Activated naive CD8-positive, alpha-beta T cell treated with anti-CD3 and anti-CD28 coated beads for 36 hours (primary cell): ENCODE measurements around the gene ARHGEF9. TPM values are rescaled to one million over a fixed set of nuclear protein-coding genes. Genes with fewer than 3 reads are reported as not detected.
"Not testable (repeated sequence)": the region's sequence is repeated elsewhere in the genome, so short reads cannot be mapped to it uniquely, and the experiment has no call there.

Experiments used
- DNase-seq: peaks from one replicate; pipeline ENCODE4 v3.0.0; 2021
- H3K27ac Mint-ChIP-seq: one replicate; pipeline ENCODE4 v1.8.0; 2022; ENCODE audit warnings: mild to moderate bottlenecking, moderate library complexity, mixed read lengths
- H3K27me3 Mint-ChIP-seq: one replicate; pipeline ENCODE4 v1.8.0; 2022; ENCODE audit warnings: mild to moderate bottlenecking, mixed read lengths
- H3K36me3 Mint-ChIP-seq: one replicate; pipeline ENCODE4 v1.8.0; 2021; ENCODE audit warnings: mild to moderate bottlenecking, mixed read lengths
- H3K4me1 Mint-ChIP-seq: one replicate; pipeline ENCODE4 v1.8.0; 2021; ENCODE audit warnings: mixed read lengths
- H3K4me3 Mint-ChIP-seq: one replicate; pipeline ENCODE4 v1.8.0; 2022; ENCODE audit warnings: mild to moderate bottlenecking, moderate library complexity, mixed read lengths
- H3K9me3 Mint-ChIP-seq: one replicate; pipeline ENCODE4 v1.8.0; 2022; ENCODE audit warnings: mixed read lengths
- total RNA-seq, 2 experiments: library from RNA; stranded (reverse); gene quantifications; one replicate each; pipeline ENCODE4 v1.2.3, GENCODE V29; 2021

The ARHGEF9 gene
- 10 to 100 TPM; 13.3 to 14.7 TPM for total RNA-seq

GRCh38 chrX:63784902-63785707 lies at the start of gene ARHGEF9:
Gene ARHGEF9 (minus strand): TSS chrX:63785214. CDS start chrX:63785145, 69 bp downstream.
- peak within 1 kb of the TSS; percentile 55 for H3K4me3 Mint-ChIP-seq
- H3K36me3 Mint-ChIP-seq: no peaks in the 10 kb centered on the region
- H3K4me1 Mint-ChIP-seq: no peaks in the 10 kb centered on the region

DNA sequence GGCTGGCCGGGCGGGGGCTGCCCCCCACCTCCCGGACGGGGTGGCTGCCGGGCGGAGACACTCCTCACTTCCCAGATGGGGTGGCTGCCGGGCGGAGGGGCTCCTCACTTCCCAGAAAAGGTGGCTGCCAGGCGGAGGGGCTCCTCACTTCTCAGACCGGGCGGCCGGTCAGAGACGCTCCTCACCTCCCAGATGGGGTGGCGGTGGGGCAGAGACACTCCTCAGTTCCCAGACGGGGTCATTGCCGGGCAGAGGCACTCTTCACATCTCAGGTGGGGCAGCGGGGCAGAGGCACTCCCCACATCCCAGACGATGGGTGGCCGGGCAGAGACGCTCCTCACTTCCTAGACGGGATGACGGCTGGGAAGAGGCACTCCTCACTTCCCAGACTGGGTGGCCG lies 40.4 kb upstream of the ARHGEF9 start:
- not testable (repeated sequence) for H3K36me3 Mint-ChIP-seq, H3K27ac Mint-ChIP-seq, DNase-seq, H3K4me3 Mint-ChIP-seq, H3K27me3 Mint-ChIP-seq, H3K4me1 Mint-ChIP-seq
- peaks cover 14% of the 10 kb centered on the region for H3K9me3 Mint-ChIP-seq

More at GRCh38 chrX:63784902-63785707, at the start of gene ARHGEF9:
- H3K9me3 Mint-ChIP-seq: no peaks in the 10 kb centered on the region
- no peaks in the 10 kb centered on the region for H3K27me3 Mint-ChIP-seq
- DNase-seq: no peak
- no peak within 1 kb of the TSS for H3K27ac Mint-ChIP-seq

GRCh38 chrX:63818156-63818555 lies 33.1 kb upstream of the ARHGEF9 start:
- Mint-ChIP-seq H3K4me3 (no peak overlapping the region), H3K9me3 (peaks cover 3% of the 10 kb centered on the region), H3K4me1 (no peaks in the 10 kb centered on the region), H3K27me3 (no peaks in the 10 kb centered on the region), H3K27ac (no peak overlapping the region), H3K36me3 (no peaks in the 10 kb centered on the region)
- no peak for DNase-seq

GRCh38 chrX:63817696-63818095 lies 32.7 kb upstream of the ARHGEF9 start:
- Mint-ChIP-seq H3K27ac (no peak overlapping the region), H3K36me3 (no peaks in the 10 kb centered on the region), H3K9me3 (peaks cover under 1% of the 10 kb centered on the region), H3K4me1 (no peaks in the 10 kb centered on the region), H3K4me3 (no peak overlapping the region), H3K27me3 (no peaks in the 10 kb centered on the region)
- DNase-seq: no peak

- Mint-ChIP-seq H3K36me3 (no peaks in the 10 kb centered on the region), H3K27ac (no peak overlapping the region), H3K9me3 (no peaks in the 10 kb centered on the region), H3K27me3 (no peaks in the 10 kb centered on the region), H3K4me3 (no peak overlapping the region), H3K4me1 (no peaks in the 10 kb centered on the region)
- DNase-seq: no peak
Observed at GRCh38 chrX:63812823-63813222, 27.8 kb upstream of the ARHGEF9 start.

DNA sequence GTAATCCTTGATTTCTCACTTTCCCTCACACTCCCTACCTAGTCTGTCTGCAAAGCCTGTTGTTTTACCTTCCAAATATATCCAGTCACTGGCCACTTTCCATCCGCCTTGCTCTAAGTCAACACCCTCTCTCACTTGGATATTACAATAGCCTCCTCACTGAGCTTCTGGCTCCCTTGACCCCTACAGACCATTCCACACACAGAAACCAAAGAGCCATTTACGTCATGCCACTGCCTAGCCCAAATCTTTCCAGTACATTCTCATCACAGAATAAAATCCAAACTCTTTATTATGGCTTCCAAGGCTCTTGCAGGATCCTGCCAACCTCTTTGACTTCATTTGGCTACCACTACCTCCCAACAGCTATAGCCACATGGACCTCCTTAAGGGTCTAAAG lies 25.7 kb upstream of the ARHGEF9 start:
- H3K4me1 Mint-ChIP-seq: no peaks in the 10 kb centered on the region
- no peaks in the 10 kb centered on the region for H3K9me3 Mint-ChIP-seq
- H3K4me3 Mint-ChIP-seq: no peak overlapping the region
- no peak for DNase-seq
- H3K36me3 Mint-ChIP-seq: no peaks in the 10 kb centered on the region
- no peaks in the 10 kb centered on the region for H3K27me3 Mint-ChIP-seq
- H3K27ac Mint-ChIP-seq: no peak overlapping the region

DNA sequence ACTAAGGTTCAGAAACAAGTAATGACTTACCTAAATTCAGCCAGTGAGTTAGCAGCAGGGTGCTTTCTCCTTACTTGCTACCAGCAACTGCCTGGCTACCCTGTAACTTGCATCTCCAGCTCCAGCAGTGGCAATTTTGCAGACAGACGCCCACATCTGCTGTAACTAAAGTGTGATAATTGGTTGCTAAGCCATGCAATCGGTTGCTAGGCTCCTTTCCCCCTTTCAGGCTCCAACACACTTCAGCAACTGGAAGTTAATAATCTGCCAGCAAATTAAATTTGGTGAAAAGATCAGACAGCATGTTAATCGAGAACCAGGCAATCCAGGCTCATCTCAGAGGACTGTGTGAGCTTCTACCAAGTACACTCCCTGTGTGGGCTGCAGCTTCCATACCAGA lies 24.2 kb upstream of the ARHGEF9 start:
- Mint-ChIP-seq H3K9me3 (no peaks in the 10 kb centered on the region), H3K27me3 (no peaks in the 10 kb centered on the region), H3K4me1 (no peaks in the 10 kb centered on the region), H3K4me3 (no peak overlapping the region), H3K36me3 (no peaks in the 10 kb centered on the region), H3K27ac (no peak overlapping the region)
- no peak for DNase-seq

DNA sequence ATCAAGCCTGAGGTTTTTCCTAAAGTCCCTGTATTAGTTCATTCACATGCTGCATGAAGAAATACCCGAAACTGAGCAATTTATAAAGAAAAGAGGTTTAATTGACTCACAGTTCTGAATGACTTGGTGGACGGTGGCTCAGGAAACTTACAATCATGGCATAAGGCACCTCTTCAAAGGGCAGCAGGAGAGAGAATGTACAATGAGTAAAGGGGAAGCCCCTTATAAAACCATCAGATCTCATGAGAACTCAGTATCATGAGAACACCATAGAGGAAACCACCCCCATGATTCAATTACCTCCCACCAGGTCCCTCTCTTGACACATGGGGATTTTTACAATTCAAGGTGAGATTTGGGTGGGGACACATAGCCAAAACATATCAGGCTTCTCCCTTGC lies 10.4 kb upstream of the ARHGEF9 start:
- H3K27me3 Mint-ChIP-seq, H3K36me3 Mint-ChIP-seq, H3K4me1 Mint-ChIP-seq, H3K9me3 Mint-ChIP-seq, DNase-seq, H3K27ac Mint-ChIP-seq, H3K4me3 Mint-ChIP-seq: not testable (repeated sequence)

DNA sequence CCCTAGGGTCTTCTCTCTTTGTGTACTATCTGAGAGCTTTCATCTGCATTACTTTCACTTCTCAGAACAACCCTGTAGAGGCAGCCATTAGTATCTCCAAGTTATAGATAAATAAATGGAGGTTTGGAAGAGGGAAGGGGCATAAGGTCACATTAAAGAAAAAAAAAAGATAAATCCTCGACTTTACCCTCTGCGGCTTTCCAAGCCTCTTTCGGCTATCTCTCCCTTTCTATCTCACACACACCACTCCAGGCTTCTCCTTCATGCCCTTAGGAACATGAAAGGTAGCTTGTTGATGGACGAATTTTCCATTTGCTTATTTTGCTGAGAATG lies 660 bp upstream of the ARHGEF9 start:
- H3K27ac Mint-ChIP-seq: no peak overlapping the region
- no peaks in the 10 kb centered on the region for H3K9me3 Mint-ChIP-seq
- DNase-seq: no peak
- H3K36me3 Mint-ChIP-seq: no peaks in the 10 kb centered on the region
- H3K4me3 Mint-ChIP-seq: no peak overlapping the region
- H3K27me3 Mint-ChIP-seq: no peaks in the 10 kb centered on the region
- no peaks in the 10 kb centered on the region for H3K4me1 Mint-ChIP-seq

DNA sequence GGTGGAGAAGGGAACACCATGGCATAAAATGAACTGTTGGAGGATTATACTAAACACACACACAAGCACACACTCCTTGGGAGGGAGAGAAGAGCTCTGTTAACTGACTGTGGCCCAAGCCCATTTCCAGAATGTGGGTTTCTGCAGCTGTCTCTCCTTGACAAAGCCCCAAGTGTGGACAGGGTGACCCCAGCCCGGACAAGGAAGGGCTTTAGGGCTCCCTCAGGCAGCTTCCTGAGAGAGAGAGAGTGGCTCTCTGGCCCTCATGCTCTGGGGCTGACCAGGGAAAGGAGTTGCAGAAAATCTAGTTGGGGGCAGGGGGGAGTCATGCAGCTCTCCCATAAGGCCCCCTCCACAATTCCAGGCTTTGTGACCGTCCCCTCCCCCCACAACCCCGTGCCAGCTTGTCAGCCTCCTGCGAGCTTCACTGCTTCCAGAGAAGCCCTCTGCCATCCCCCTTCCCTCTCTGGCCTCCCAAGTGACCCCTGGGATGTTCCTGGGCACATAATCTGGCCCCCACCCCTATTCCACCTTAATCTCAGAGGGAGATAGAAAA lies 590 bp downstream of the ARHGEF9 start:
- Mint-ChIP-seq H3K4me3 (peak overlapping the region; percentile 4), H3K4me1 (no peaks in the 10 kb centered on the region), H3K27ac (no peak overlapping the region), H3K9me3 (no peaks in the 10 kb centered on the region), H3K27me3 (no peaks in the 10 kb centered on the region), H3K36me3 (no peaks in the 10 kb centered on the region)
- DNase-seq: no peak

GRCh38 chrX:63782515-63782914 lies 2.5 kb downstream of the ARHGEF9 start:
- Mint-ChIP-seq H3K4me1 (no peaks in the 10 kb centered on the region), H3K9me3 (no peaks in the 10 kb centered on the region), H3K4me3 (no peak overlapping the region), H3K27ac (no peak overlapping the region), H3K27me3 (no peaks in the 10 kb centered on the region), H3K36me3 (peaks cover 2% of the 10 kb centered on the region)
- no peak for DNase-seq

DNA sequence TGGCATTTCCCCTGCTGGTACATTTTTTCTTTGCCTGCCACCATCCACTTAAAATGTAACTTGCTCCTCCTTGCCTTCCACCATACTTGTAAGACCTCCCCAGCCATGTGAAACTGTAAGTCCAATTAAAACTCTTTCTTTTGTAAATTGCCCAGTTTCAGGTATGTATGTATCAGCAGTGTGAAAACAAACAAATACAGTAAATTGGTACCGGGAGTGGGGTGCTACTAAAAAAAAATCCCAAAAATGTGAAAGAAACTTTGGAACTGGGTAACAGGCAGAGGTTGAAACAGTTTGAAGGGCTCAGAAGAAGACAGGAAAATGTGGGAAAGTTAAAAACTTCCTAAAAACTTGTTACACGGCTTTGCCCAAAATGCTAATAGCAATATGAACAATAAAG lies 16.3 kb downstream of the ARHGEF9 start:
- Mint-ChIP-seq H3K9me3 (peaks cover 6% of the 10 kb centered on the region), H3K4me1 (no peaks in the 10 kb centered on the region), H3K27ac (no peak overlapping the region), H3K4me3 (no peak overlapping the region), H3K36me3 (no peaks in the 10 kb centered on the region), H3K27me3 (peaks cover 4% of the 10 kb centered on the region)
- DNase-seq: no peak

GRCh38 chrX:63765712-63766111 lies 19.3 kb downstream of the ARHGEF9 start:
- H3K9me3 Mint-ChIP-seq: peaks cover 6% of the 10 kb centered on the region
- H3K4me1 Mint-ChIP-seq: no peaks in the 10 kb centered on the region
- H3K27ac Mint-ChIP-seq: no peak overlapping the region
- no peak overlapping the region for H3K4me3 Mint-ChIP-seq
- peaks cover 4% of the 10 kb centered on the region for H3K27me3 Mint-ChIP-seq
- no peaks in the 10 kb centered on the region for H3K36me3 Mint-ChIP-seq
- DNase-seq: no peak

DNA sequence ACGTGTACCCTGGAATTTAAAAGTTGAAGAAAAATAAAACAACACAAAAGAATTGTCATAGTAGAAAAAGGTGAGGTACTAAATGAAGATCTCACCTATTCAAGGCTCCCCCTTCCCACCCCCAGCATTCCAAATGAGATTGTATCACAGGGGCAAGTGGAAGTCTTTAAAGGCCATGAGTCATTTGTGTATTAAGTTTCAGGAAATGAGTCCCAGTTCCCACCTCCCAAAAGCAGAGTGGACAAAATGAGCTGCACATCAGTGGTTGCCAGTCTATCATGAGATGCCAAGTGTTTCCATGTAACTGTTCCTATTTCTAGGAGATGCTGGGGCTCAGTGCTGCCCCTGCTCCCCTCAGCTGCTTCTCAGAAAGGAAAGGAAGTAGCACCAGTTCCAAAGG lies 20.1 kb downstream of the ARHGEF9 start:
- H3K4me3 Mint-ChIP-seq: no peak overlapping the region
- H3K36me3 Mint-ChIP-seq: no peaks in the 10 kb centered on the region
- no peaks in the 10 kb centered on the region for H3K4me1 Mint-ChIP-seq
- H3K27me3 Mint-ChIP-seq: peaks cover 4% of the 10 kb centered on the region
- H3K27ac Mint-ChIP-seq: no peak overlapping the region
- DNase-seq: no peak
- peaks cover 6% of the 10 kb centered on the region for H3K9me3 Mint-ChIP-seq

DNA sequence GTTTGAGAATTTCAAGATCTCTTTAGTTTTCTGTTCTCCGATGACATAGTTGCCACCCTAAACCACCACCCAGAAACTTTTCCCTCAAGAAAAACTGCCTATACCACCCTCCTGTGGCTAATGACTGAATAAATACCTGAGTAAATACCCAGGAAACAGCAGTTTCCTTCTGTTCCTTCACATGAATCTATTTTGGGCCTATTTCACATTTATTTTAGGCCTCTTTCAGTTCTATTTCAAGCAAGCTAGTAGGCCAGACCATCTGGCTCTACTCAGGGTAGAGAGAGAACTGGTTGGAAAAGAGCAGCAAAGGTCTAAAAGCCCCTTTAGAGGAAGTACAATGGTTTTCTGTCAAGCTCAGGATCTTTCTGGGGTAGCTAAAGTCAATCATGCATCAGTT lies 23.4 kb downstream of the ARHGEF9 start:
- no peaks in the 10 kb centered on the region for H3K9me3 Mint-ChIP-seq
- H3K36me3 Mint-ChIP-seq: no peaks in the 10 kb centered on the region
- DNase-seq: no peak
- H3K27ac Mint-ChIP-seq: no peak overlapping the region
- H3K27me3 Mint-ChIP-seq: peaks cover 2% of the 10 kb centered on the region
- no peaks in the 10 kb centered on the region for H3K4me1 Mint-ChIP-seq
- H3K4me3 Mint-ChIP-seq: no peak overlapping the region

DNA sequence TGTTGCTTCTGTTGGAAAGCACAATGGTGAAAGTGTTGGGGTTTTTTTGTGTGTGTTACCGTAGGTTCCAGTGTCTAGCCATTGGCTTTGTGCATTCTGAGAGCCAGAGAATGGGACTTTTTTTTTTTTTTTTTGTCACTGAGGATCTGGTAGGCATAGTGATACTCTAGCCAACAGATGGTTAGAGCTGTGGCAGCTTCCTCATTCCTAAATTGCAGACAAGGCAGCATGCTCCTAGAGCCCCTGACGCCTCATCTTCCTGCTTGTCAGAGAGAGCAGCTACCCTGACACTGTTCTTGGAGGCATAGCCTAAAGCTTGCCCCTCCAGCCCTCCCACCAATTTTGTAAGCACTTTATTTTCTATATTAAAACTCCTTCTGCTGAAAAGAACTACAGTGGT lies 27.0 kb downstream of the ARHGEF9 start:
- Mint-ChIP-seq H3K4me1 (peaks cover 16% of the 10 kb centered on the region), H3K9me3 (no peaks in the 10 kb centered on the region), H3K27me3 (no peaks in the 10 kb centered on the region), H3K36me3 (peaks cover 2% of the 10 kb centered on the region), H3K27ac (no peak overlapping the region), H3K4me3 (no peak overlapping the region)
- no peak for DNase-seq
